Peyer's patch (tissue), 4 donors: ENCODE measurements around the gene TBX15. TPM values are rescaled to one million over a fixed set of nuclear protein-coding genes. Genes with fewer than 3 reads are reported as not detected.

ENCODE experiments used
- DNase-seq, 3 donors: peaks; one replicate each; pipeline ENCODE4 v3.0.0-alpha.2; 2017 to 2019
- H3K27ac ChIP-seq, 4 donors: fragments of 200-600 bp; sonication (generic); one replicate each; pipeline ENCODE4 v1.5.1; 2016 to 2019
- H3K27me3 ChIP-seq, 2 donors: fragments of 200-600 bp; sonication (generic); one replicate each; pipeline ENCODE4 v1.5.1; 2019
- H3K36me3 ChIP-seq, 3 donors: fragments of 200-600 bp; sonication (generic); one replicate each; pipeline ENCODE4 v1.5.1; 2016 to 2019
- H3K4me1 ChIP-seq, 4 donors: fragments of 200-600 bp; sonication (generic); one replicate each; pipeline ENCODE4 v1.5.1; 2016 to 2019
- H3K4me3 ChIP-seq, 4 donors: fragments of 200-600 bp; sonication (generic); 1 replicate in 3 of 4; 2 replicates in 1 of 4; pipeline ENCODE4 v1.5.1; 2016 to 2019; ENCODE audit warnings: mild to moderate bottlenecking in 1 of 4
- H3K9me3 ChIP-seq, 4 donors: fragments of 200-600 bp; sonication (generic); one replicate each; pipeline ENCODE4 v1.5.1; 2016 to 2019; ENCODE audit warnings: mild to moderate bottlenecking in 1 of 4
- CTCF ChIP-seq, 6 experiments: fragments of 450-650 bp in 4 of 6; fragments of 200-600 bp in 2 of 6; sonication (generic) in 1 of 6; IDR thresholded peaks; one replicate each; pipeline ENCODE4 v1.5.1; 2017 to 2019; ENCODE audit warnings: antibody characterized with exemption in 6 of 6, mild to moderate bottlenecking in 3 of 6, moderate library complexity in 1 of 6
- POLR2A ChIP-seq, 2 donors: fragments of 450-650 bp; IDR thresholded peaks; one replicate each; pipeline ENCODE4 v1.5.1; 2017; ENCODE audit warnings: antibody characterized with exemption in 2 of 2, mild to moderate bottlenecking in 2 of 2, moderate library complexity in 2 of 2
- total RNA-seq, 4 donors: library from RNA; depleted of rRNA; stranded (reverse); fragments of >200 nt; gene quantifications; one replicate each; pipeline ENCODE4 v1.1.0, GENCODE V29; 2016

Gene TBX15
- total RNA-seq, 4 donors from 2014 or later = 0.40 to 3.3 TPM; not detected in 2

GRCh38 chr1:119008483-119009311, 20.6 kb upstream of the TBX15 start:
- H3K9me3 ChIP-seq = peaks cover 0 to 5% (median 0%) of the 10 kb centered on the region in 4 donors
- H3K36me3 ChIP-seq = no peaks in the 10 kb centered on the region
- no peak for TF ChIP-seq POLR2A (IDR thresholded peaks at IDR 0.05)
- TF ChIP-seq CTCF (IDR thresholded peaks at IDR 0.05) = peak in 5 of 6 experiments; percentile 45 to 78 (median 72)
- H3K27me3 ChIP-seq = peaks cover 0 to 32% of the 10 kb centered on the region in 2 donors
- H3K4me1 ChIP-seq = peaks cover 0 to 19% (median 5%) of the 10 kb centered on the region in 4 donors
- peak in 1 of 3 donors; percentile 69 for DNase-seq
- H3K4me3 ChIP-seq = peak overlapping the region in 3 of 4 donors; percentile 6 to 30 (median 29)
- no peak overlapping the region for H3K27ac ChIP-seq

- Histone ChIP-seq H3K4me1 (peaks cover 0 to 19% (median 5%) of the 10 kb centered on the region in 4 donors), H3K4me3 (peak overlapping the region in 3 of 4 donors; percentile 6 to 30 (median 29)), H3K27ac (no peak overlapping the region), H3K36me3 (no peaks in the 10 kb centered on the region), H3K9me3 (peaks cover 0 to 5% (median 0%) of the 10 kb centered on the region in 4 donors), H3K27me3 (peaks cover 0 to 32% of the 10 kb centered on the region in 2 donors)
- no peak for DNase-seq
- no peak for TF ChIP-seq POLR2A (IDR thresholded peaks at IDR 0.05)
- no peak for TF ChIP-seq CTCF (IDR thresholded peaks at IDR 0.05)
These were observed 19.7 kb upstream of the TBX15 start for GRCh38 chr1:119007670-119008482.

GRCh38 chr1:119007339-119007669, 19.2 kb upstream of the TBX15 start:
- H3K27ac ChIP-seq = no peak overlapping the region
- TF ChIP-seq CTCF (IDR thresholded peaks at IDR 0.05) = no peak
- TF ChIP-seq POLR2A (IDR thresholded peaks at IDR 0.05) = no peak
- H3K36me3 ChIP-seq = no peaks in the 10 kb centered on the region
- peaks cover 0 to 37% of the 10 kb centered on the region in 2 donors for H3K27me3 ChIP-seq
- DNase-seq = no peak
- peaks cover 0 to 22% (median 5%) of the 10 kb centered on the region in 4 donors for H3K4me1 ChIP-seq
- H3K9me3 ChIP-seq = peaks cover 0 to 5% (median 0%) of the 10 kb centered on the region in 4 donors
- H3K4me3 ChIP-seq = no peak overlapping the region

GRCh38 chr1:119006406-119007279, 18.5 kb upstream of the TBX15 start:
- TF ChIP-seq POLR2A (IDR thresholded peaks at IDR 0.05) (no peak), CTCF (IDR thresholded peaks at IDR 0.05) (no peak)
- Histone ChIP-seq H3K9me3 (peaks cover 0 to 5% (median 0%) of the 10 kb centered on the region in 4 donors), H3K27ac (no peak overlapping the region), H3K27me3 (peaks cover 0 to 41% of the 10 kb centered on the region in 2 donors), H3K4me3 (no peak overlapping the region), H3K4me1 (peaks cover 0 to 27% (median 5%) of the 10 kb centered on the region in 4 donors), H3K36me3 (no peaks in the 10 kb centered on the region)
- DNase-seq = no peak
